ENCODE measurements around the gene NRTN. TPM values are rescaled to one million over a fixed set of nuclear protein-coding genes. Genes with fewer than 3 reads are reported as not detected.

NRTN gene
- total RNA-seq, 1 donor: 0.10 TPM

Other genes starting within 250 kb of the NRTN start
- gene TINCR, start 237.1 kb upstream of the NRTN start, total RNA-seq: 0.84 TPM
- 107 TPM for gene SAFB2, start 182.3 kb upstream of the NRTN start, total RNA-seq
- gene SAFB, start 182.0 kb upstream of the NRTN start, total RNA-seq: 140 TPM
- 8.5 TPM for gene MICOS13, start 124.6 kb upstream of the NRTN start, total RNA-seq
- 3.5 TPM for gene HSD11B1L, start 124.0 kb upstream of the NRTN start, total RNA-seq
- gene RPL36, start 114.8 kb upstream of the NRTN start, total RNA-seq: 378 TPM
- gene LONP1, start 84.9 kb upstream of the NRTN start, total RNA-seq: 46.4 TPM
- not detected for gene CATSPERD, start 84.4 kb upstream of the NRTN start, total RNA-seq
- gene PRR22, start 20.3 kb upstream of the NRTN start, total RNA-seq: 0.42 TPM
- 42.8 TPM for gene DUS3L, start 13.9 kb upstream of the NRTN start, total RNA-seq
- gene FUT6, start 34.6 kb downstream of the NRTN start, total RNA-seq: not detected
- 0.21 TPM for gene FUT3, start 46.4 kb downstream of the NRTN start, total RNA-seq
- 3.8 TPM for gene FUT5, start 65.5 kb downstream of the NRTN start, total RNA-seq
- 59.5 TPM for gene NDUFA11, start 98.7 kb downstream of the NRTN start, total RNA-seq
- 18.2 TPM for gene VMAC, start 99.8 kb downstream of the NRTN start, total RNA-seq
- 10.6 TPM for gene CAPS, start 109.2 kb downstream of the NRTN start, total RNA-seq
- gene RANBP3, start 173.1 kb downstream of the NRTN start, total RNA-seq: 62.9 TPM

Data from mononuclear cell (primary cell).